AG10803 (cell line): ENCODE measurements around the gene PIGL.
"Not testable (repeated sequence)": the region's sequence is repeated elsewhere in the genome, so short reads cannot be mapped to it uniquely, and the experiment has no call there.

Source experiments
- DNase-seq: peaks from one replicate; pipeline ENCODE4 v3.0.0; 2010; ENCODE audit warnings: low read depth
- H3K4me3 ChIP-seq: 2 replicates; pipeline ENCODE4 v1.5.1; 2011; ENCODE audit warnings: mild to moderate bottlenecking, low read length, control low read depth
- TF ChIP-seq, protein P1 (sequence below): conservative IDR thresholded peaks from 2 replicates; pipeline ENCODE4 v1.5.1; 2011; ENCODE audit warnings: mild to moderate bottlenecking, low read length, control low read depth, inconsistent platforms

PIGL gene

DNA sequence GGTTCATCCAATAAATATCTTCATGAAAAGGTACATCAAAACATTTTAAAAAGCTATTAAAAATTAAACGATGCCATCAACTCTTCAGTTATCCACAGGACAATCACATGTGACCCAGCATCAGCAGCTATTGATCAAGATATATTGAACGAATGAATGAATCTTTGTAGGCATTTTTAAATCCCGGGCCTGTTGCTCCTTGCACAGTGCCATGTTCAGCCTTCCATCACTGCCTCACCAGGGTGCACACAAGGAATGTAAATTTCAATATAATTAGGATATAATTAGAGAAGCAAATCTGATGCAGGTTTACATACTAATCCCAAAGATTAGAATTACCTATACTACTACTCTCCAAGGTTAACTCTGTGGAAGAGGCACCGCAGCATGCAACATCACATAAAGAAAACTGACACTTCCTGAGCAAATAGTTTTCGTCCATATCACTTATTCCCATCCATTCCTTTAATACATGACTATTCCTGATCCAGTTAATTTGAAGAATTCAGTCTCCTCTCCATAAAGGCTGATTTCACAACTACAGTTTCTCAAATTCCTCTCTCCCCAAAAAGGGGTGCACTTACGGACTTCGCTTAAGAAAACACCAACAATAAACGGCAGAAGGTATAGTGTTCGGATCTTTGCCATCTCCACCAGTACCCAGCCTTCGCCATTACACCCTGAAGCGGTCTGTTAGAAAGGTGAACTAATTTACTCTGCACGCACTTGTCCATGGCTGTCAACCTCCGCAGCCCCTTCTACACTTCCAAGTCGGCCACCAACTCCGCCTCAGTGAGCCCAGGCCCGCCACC lies 2.6 kb upstream of the PIGL start:
- peak; percentile 17 for DNase-seq
- TF ChIP-seq, protein P1, sequence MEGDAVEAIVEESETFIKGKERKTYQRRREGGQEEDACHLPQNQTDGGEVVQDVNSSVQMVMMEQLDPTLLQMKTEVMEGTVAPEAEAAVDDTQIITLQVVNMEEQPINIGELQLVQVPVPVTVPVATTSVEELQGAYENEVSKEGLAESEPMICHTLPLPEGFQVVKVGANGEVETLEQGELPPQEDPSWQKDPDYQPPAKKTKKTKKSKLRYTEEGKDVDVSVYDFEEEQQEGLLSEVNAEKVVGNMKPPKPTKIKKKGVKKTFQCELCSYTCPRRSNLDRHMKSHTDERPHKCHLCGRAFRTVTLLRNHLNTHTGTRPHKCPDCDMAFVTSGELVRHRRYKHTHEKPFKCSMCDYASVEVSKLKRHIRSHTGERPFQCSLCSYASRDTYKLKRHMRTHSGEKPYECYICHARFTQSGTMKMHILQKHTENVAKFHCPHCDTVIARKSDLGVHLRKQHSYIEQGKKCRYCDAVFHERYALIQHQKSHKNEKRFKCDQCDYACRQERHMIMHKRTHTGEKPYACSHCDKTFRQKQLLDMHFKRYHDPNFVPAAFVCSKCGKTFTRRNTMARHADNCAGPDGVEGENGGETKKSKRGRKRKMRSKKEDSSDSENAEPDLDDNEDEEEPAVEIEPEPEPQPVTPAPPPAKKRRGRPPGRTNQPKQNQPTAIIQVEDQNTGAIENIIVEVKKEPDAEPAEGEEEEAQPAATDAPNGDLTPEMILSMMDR: no peak
- H3K4me3 ChIP-seq: peak overlapping the region; percentile 82

DNA sequence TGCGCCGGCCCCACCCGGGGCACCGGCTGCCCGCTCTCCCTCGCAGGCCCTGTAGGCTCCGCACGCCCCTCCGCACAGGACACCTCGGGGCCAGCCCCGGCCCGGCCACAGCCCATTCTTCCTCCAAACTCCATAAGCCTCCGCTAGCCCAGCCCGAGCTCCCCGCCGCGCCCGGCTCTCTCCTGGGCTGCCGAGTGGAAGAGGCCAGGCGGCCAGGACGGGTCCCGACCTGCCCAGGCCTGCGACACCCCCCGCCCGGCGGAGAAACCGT lies 2.1 kb upstream of the PIGL start:
- TF ChIP-seq, protein P1: no peak
- DNase-seq: peak; percentile 13
- peak overlapping the region; percentile 82 for H3K4me3 ChIP-seq

DNA sequence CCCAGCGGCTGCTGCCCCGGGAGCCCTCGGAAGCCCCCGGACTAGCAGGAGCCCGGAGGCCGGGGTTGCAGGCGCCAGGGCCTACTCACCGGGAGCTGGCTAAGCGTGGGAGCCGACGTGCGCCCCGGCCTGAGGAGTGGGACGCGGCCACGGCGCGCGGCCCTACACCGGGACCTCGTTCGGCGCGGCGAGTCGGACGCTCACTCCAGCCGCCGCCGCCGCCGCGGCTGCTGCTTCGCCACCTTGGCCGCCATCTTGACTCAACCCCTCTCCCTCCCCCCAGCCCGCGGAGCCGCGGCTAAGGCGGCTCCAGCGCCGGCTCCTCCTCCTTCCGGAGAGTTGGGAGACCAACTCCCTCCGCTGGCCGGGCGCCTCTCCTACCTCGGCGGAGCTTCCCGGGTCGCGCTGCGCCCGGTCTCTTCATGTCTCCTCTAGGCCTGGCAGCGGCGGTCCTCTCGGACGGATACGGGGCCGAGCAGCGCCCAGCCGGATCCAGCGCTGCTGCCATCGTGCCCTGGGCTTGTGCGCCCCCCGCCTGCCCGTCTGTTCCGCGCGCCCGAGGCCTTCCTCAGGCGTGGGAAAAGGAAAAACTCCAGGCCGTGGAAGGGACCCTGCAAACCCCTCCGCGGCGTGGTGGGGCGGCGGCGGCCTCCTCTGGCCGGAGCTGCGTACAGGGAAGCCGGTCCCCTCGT lies 1.6 kb upstream of the PIGL start, which contains the start of gene NCOR1:
Gene NCOR1, minus strand, starts transcription at position 262 of the 692 bp plus-strand sequence. CDS start 20,965 bp downstream, outside the sequence.
- peak; percentile 93 for DNase-seq
- TF ChIP-seq, protein P1: peak; percentile 29
- H3K4me3 ChIP-seq: peak within 1 kb of the TSS; percentile 82

DNA sequence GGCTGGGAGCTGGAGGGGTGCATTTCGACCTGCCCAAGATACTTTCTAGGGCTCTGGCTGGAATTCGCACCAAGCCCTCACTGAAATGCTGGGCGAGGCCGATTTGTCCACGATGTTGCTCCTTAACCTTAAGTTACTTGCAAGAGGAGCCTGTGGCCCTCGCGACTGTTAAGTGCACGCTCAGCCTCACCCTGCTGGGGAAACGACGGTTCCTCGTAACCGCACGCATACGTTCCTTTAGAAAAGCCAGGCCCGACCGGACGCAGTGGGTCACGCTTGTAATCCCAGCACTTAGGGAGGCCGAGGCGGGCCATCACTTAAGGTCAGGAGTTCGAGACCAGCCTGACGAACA lies 1.1 kb upstream of the PIGL start:
- TF ChIP-seq, protein P1: no peak
- peak; percentile 52 for DNase-seq

DNA sequence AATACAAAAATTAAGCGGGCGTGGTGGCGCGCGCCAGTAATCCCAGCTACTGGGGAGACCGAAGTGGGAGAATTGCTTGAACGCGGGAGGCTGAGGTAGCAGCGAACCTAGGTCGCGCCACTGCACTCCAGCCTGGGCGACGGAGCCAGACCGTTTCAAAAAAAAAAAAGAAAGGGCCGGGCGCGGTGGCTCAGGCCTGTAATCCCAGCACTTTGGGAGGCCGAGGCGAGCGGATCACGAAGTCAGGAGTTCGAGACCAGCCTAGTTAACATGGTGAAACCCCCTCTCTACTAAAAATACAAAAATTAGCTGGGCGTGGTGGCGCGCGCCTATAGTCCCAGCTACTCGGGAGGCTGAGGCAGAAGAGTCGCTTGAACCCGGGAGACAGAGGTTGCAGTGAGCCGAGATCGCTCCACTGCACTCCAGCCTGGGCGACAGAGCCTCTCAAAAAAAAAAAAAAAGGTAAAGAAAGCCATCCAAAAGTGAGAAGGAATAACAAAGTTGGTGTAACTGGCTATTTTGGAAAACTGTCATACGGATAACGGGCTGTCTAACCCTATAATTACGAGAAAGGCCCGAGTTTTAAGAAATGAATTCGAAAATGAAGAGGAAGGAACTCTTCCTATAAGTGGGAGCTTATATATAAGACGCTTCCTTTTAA lies 539 bp upstream of the PIGL start:
- DNase-seq: not testable (repeated sequence)
- peak overlapping the region; percentile 94 for H3K4me3 ChIP-seq

More for the DNA sequence above, 1.1 kb upstream of the PIGL start:
- H3K4me3 ChIP-seq: peak overlapping the region; percentile 82

DNA sequence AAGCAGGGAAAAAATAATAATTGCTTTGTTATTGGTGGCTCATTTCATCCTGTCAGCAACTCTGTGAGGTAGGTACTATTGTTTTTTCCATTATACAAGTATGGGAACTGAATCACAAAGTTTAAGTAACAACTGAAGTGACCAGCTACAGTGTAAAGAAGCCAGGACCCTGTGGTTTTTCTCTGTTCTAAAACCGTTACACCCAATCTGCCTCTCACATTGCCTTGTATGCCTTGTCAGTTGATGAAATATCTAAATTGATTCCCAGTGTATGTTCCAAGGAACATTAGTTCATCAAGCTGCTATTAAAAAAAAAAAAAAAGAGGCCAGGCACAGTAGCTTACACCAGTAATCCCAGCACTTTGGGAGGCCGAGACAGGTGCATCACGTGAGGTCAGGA lies 5.4 kb downstream of the PIGL start:
- DNase-seq: no peak
- no peak overlapping the region for H3K4me3 ChIP-seq
- TF ChIP-seq, protein P1: no peak

DNA sequence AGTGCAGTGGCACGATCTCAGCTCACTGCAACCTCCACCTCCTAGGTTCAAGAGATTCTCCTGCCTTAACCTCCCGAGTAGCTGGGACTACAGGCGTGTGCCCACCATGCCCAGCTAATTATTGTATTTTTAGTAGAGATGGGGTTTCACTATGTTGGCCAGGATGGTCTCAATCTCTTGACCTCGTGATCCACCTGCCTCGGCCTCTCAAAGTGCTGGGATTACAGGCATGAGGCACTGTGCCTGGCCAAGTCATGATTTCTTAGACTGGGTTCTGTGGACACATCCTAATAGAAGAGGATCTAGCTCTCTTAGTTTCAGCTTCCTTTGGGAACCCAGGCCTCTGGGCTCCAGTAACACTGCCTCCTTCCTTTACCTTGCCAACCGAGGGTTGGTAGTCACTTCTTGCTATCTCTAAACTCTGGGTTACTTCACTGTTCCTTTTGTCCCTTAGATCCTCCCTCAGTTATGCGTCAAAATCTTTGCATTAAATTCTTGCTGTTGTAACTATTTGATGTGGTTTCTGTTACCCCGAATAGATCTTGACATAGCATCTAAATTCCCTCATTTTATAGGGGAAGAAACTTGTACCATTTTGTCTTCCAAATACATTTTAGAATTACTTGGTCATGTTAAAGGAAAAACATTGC lies 13.0 kb downstream of the PIGL start:
- not testable (repeated sequence) for DNase-seq, H3K4me3 ChIP-seq
